Adipose tissue (tissue), 3 donors: ENCODE results near the gene MED27. TPM values are rescaled to one million over a fixed set of nuclear protein-coding genes. Genes with fewer than 3 reads are reported as not detected.

Source experiments
- H3K27ac ChIP-seq: one replicate; pipeline ENCODE4 v1.5.1; 2013; ENCODE audit warnings: low read depth, low read length
- WGBS, 3 donors: extraction: QIAGEN DNeasy Blood & Tissue Kit; methylation state at CpG; one replicate each; pipeline ENCODE4 v1.1.7; 2013; 5-methylcytosine and 5-hydroxymethylcytosine counted together
- polyA plus RNA-seq, 3 donors: library from polyadenylated mRNA; stranded (reverse); fragments of 200-250 nt; gene quantifications; one replicate each; pipeline ENCODE4 v1.2.3, GENCODE V29; 2013
- donor health status: healthy with polysubstance abuse.
- donor health status: Bipolar disorder and iron deficiency.
- donor health status: healthy.

The MED27 gene
- polyA plus RNA-seq, 3 donors, result 6.7 to 15.3 (median 13.0) TPM

GRCh38 chr9:131843989-131844744 lies 235.5 kb downstream of the MED27 start:
- WGBS, 3 donors, result 86 to 91% (median 88%) methylated on average over 32 to 33 of the region's 33 CpGs
- H3K27ac ChIP-seq, result no peak overlapping the region

- 77 to 82% (median 79%) methylated on average over 30 of the region's 30 CpGs for WGBS, 3 donors
- H3K27ac ChIP-seq, result no peak overlapping the region
These were observed 237.8 kb downstream of the MED27 start for GRCh38 chr9:131841765-131842318.

GRCh38 chr9:131840751-131841702 lies 238.6 kb downstream of the MED27 start:
- WGBS, 3 donors, result 86 to 91% (median 89%) methylated on average over 25 of the region's 25 CpGs
- H3K27ac ChIP-seq, result no peak overlapping the region

GRCh38 chr9:131840220-131840619 lies 239.4 kb downstream of the MED27 start:
- 85 to 88% (median 85%) methylated on average over 8 of the region's 8 CpGs for WGBS, 3 donors
- no peak overlapping the region for H3K27ac ChIP-seq

- H3K27ac ChIP-seq, result no peak overlapping the region
- WGBS, 3 donors, result 83 to 87% (median 85%) methylated on average over 22 of the region's 22 CpGs
These were observed 240.2 kb downstream of the MED27 start for GRCh38 chr9:131839281-131840084.

- WGBS, 3 donors, result 51 to 61% (median 57%) methylated on average over 22 of the region's 22 CpGs
- no peak overlapping the region for H3K27ac ChIP-seq
These were observed 241.0 kb downstream of the MED27 start for GRCh38 chr9:131838530-131839280.

- 33 to 36% (median 34%) methylated on average over 10 of the region's 10 CpGs for WGBS, 3 donors
- H3K27ac ChIP-seq, result no peak overlapping the region
These were observed 241.8 kb downstream of the MED27 start for GRCh38 chr9:131837836-131838235.

- 29 to 65% (median 62%) methylated on average over 10 of the region's 10 CpGs for WGBS, 3 donors
- H3K27ac ChIP-seq, result no peak overlapping the region
These were observed 242.4 kb downstream of the MED27 start for GRCh38 chr9:131837316-131837715.

GRCh38 chr9:131836607-131837315 lies 242.9 kb downstream of the MED27 start:
- no peak overlapping the region for H3K27ac ChIP-seq
- 87 to 91% (median 89%) methylated on average over 17 of the region's 17 CpGs for WGBS, 3 donors

- no peak overlapping the region for H3K27ac ChIP-seq
- WGBS, 3 donors, result 83 to 86% (median 83%) methylated on average over 18 of the region's 18 CpGs
These were observed 243.6 kb downstream of the MED27 start for GRCh38 chr9:131836021-131836420.

GRCh38 chr9:131835151-131835910 lies 244.3 kb downstream of the MED27 start:
- 32 to 44% (median 40%) methylated on average over 29 to 30 of the region's 30 CpGs for WGBS, 3 donors
- no peak overlapping the region for H3K27ac ChIP-seq

GRCh38 chr9:131834721-131835120 lies 244.9 kb downstream of the MED27 start:
- 41 to 50% (median 50%) methylated on average over 14 to 15 of the region's 15 CpGs for WGBS, 3 donors
- H3K27ac ChIP-seq, result no peak overlapping the region

GRCh38 chr9:131833906-131834305 lies 245.8 kb downstream of the MED27 start:
- no peak overlapping the region for H3K27ac ChIP-seq
- WGBS, 3 donors, result 91 to 95% (median 94%) methylated on average over 2 of the region's 2 CpGs

GRCh38 chr9:131833083-131833482 lies 246.6 kb downstream of the MED27 start:
- 59 to 75% (median 69%) methylated on average over 4 of the region's 4 CpGs for WGBS, 3 donors
- no peak overlapping the region for H3K27ac ChIP-seq

- no peak overlapping the region for H3K27ac ChIP-seq
- WGBS, 3 donors, result 83 to 86% (median 86%) methylated on average over 24 of the region's 24 CpGs
These were observed 248.1 kb downstream of the MED27 start for GRCh38 chr9:131831380-131832165.
